Astrocyte (in vitro differentiated cells and primary cell): ENCODE data around the gene CES2. TPM values are rescaled to one million over a fixed set of nuclear protein-coding genes. Genes with fewer than 3 reads are reported as not detected.
A peak's percentile ranks its signal among the peaks of the same experiment; 100 is the strongest.

Experiments used
- DNase-seq: peaks from one replicate; pipeline ENCODE4 v3.0.0-alpha.2; 2010; ENCODE audit warnings: low read depth
- FAIRE-seq: peaks from 2 replicates; lab custom pipeline; 2011; peaks lifted over from hg19 to GRCh38; lab: Jason Lieb, UNC
- H2AFZ ChIP-seq: 2 replicates; pipeline ENCODE4 v1.6.0; 2012; ENCODE audit warnings: low read depth, low read length, inconsistent platforms
- H3K27ac ChIP-seq: 2 replicates; pipeline ENCODE4 v1.5.1; 2011; ENCODE audit warnings: low read depth, low read length, inconsistent platforms
- H3K27me3 ChIP-seq: 2 replicates; pipeline ENCODE4 v1.6.0; 2011; ENCODE audit warnings: low read length, inconsistent platforms; ENCODE audit not compliant: insufficient read depth
- H3K36me3 ChIP-seq: 2 replicates; pipeline ENCODE4 v1.5.1; 2011; ENCODE audit warnings: low read length, inconsistent platforms; ENCODE audit not compliant: insufficient read depth
- H3K4me1 ChIP-seq: 2 replicates; pipeline ENCODE4 v1.5.1; 2011; ENCODE audit warnings: low read length, inconsistent platforms; ENCODE audit not compliant: insufficient read depth
- H3K4me2 ChIP-seq: 2 replicates; pipeline ENCODE4 v1.6.0; 2012; ENCODE audit warnings: low read length, inconsistent platforms
- H3K4me3 ChIP-seq: 2 replicates; pipeline ENCODE4 v1.5.1; 2011; ENCODE audit warnings: low read depth, mild to moderate bottlenecking, low read length, inconsistent platforms; ENCODE audit not compliant: insufficient read depth
- H3K79me2 ChIP-seq: 2 replicates; pipeline ENCODE4 v1.6.0; 2012; ENCODE audit warnings: mild to moderate bottlenecking, low read length, inconsistent platforms; ENCODE audit not compliant: insufficient read depth
- H3K9ac ChIP-seq: 2 replicates; pipeline ENCODE4 v1.6.0; 2012; ENCODE audit warnings: mild to moderate bottlenecking, low read length, inconsistent platforms
- H3K9me3 ChIP-seq: 2 replicates; pipeline ENCODE4 v1.5.1; 2012; ENCODE audit warnings: low read depth, mild to moderate bottlenecking, low read length, inconsistent platforms; ENCODE audit not compliant: insufficient read depth
- H4K20me1 ChIP-seq: 2 replicates; pipeline ENCODE4 v1.6.0; 2012; ENCODE audit warnings: low read length, inconsistent platforms; ENCODE audit not compliant: insufficient read depth
- H3K27ac Mint-ChIP-seq: one replicate; pipeline ENCODE4 v1.8.0; 2021; ENCODE audit warnings: mild to moderate bottlenecking, mixed read lengths; ENCODE audit not compliant: unreplicated experiment
- H3K27me3 Mint-ChIP-seq: one replicate; pipeline ENCODE4 v1.8.0; 2021; ENCODE audit warnings: low read depth, mixed read lengths; ENCODE audit not compliant: unreplicated experiment
- H3K36me3 Mint-ChIP-seq: one replicate; pipeline ENCODE4 v1.8.0; 2021; ENCODE audit warnings: low read depth, mixed read lengths; ENCODE audit not compliant: unreplicated experiment
- H3K4me1 Mint-ChIP-seq: one replicate; pipeline ENCODE4 v1.8.0; 2021; ENCODE audit warnings: low read depth, mixed read lengths; ENCODE audit not compliant: unreplicated experiment
- H3K4me3 Mint-ChIP-seq: one replicate; pipeline ENCODE4 v1.8.0; 2021; ENCODE audit warnings: mild to moderate bottlenecking, moderate library complexity, mixed read lengths; ENCODE audit not compliant: unreplicated experiment
- H3K9me3 Mint-ChIP-seq: one replicate; pipeline ENCODE4 v1.8.0; 2021; ENCODE audit warnings: mild to moderate bottlenecking, mixed read lengths; ENCODE audit not compliant: unreplicated experiment
- CTCF ChIP-seq: IDR thresholded peaks from 2 replicates; pipeline ENCODE4 v1.5.1; 2011; ENCODE audit warnings: low read depth, mild to moderate bottlenecking, inconsistent platforms, low read length, moderate library complexity; ENCODE audit not compliant: insufficient read depth
- EZH2 ChIP-seq: IDR thresholded peaks from 2 replicates; pipeline ENCODE4 v1.6.1; 2012; ENCODE audit warnings: mild to moderate bottlenecking, low read length, inconsistent platforms; ENCODE audit not compliant: insufficient read depth
- total RNA-seq: library from RNA; stranded (reverse); gene quantifications from 2 replicates; pipeline ENCODE4 v1.2.1, GENCODE V29; 2021

CES2 gene
- total RNA-seq, 1 donor from 2014 or later = 28.8 TPM

GRCh38 chr16:66898933-66899309 is 36.4 kb upstream of the CES2 start:
- DNase-seq (no peak), FAIRE-seq (no peak)
- no peaks in the 10 kb centered on the region for H3K27me3 ChIP-seq
- no peak overlapping the region for H3K4me2 ChIP-seq
- no peak overlapping the region for H2AFZ ChIP-seq
- H3K36me3 ChIP-seq = no peaks in the 10 kb centered on the region
- peaks cover 8% of the 10 kb centered on the region for H3K27me3 Mint-ChIP-seq
- no peak for TF ChIP-seq EZH2
- TF ChIP-seq CTCF = no peak
- H3K36me3 Mint-ChIP-seq = peaks cover 1% of the 10 kb centered on the region
- no peak overlapping the region for H3K4me3 Mint-ChIP-seq
- H3K27ac ChIP-seq = no peak overlapping the region
- H3K9ac ChIP-seq = no peak overlapping the region
- H3K9me3 Mint-ChIP-seq = peaks cover 3% of the 10 kb centered on the region
- H4K20me1 ChIP-seq = no peaks in the 10 kb centered on the region
- H3K4me1 Mint-ChIP-seq = peaks cover 24% of the 10 kb centered on the region
- H3K79me2 ChIP-seq = no peaks in the 10 kb centered on the region
- H3K27ac Mint-ChIP-seq = peak overlapping the region; percentile 60
- H3K4me3 ChIP-seq = no peak overlapping the region
- no peaks in the 10 kb centered on the region for H3K9me3 ChIP-seq
- H3K4me1 ChIP-seq = peaks cover 12% of the 10 kb centered on the region

DNA sequence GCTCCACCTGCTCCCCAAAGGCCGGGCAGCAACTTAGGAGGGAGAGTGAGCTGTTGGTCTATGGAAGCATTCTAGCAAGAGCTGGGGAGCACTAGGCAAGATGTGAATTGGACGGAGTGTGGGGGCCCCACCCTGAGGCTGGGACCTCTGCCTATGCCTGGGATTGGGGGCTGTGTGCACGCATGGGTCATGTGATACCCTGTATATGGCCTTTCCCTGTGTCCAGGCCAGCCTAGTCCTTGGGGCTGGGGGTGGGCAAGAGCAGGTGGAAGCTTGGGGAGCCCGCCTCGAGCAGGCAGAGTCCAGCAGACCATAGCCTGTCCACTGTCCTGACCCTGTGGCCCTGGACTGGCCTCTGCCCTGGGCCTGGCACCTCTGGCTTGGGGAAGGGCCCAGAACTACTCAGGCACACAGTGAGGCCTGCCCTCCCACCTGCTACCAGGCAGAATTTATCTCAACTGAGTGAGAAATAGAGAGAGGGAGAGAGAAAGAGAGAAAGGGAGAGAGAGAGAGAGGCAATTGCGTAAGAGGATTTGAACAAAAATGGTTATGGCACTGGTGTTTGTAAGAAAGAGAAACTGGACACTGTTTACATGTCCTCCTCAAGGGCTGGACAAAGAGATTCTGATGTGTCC is 35.9 kb upstream of the CES2 start:
- TF ChIP-seq EZH2 (no peak), CTCF (no peak)
- H3K27ac ChIP-seq = no peak overlapping the region
- peak overlapping the region; percentile 3 for H2AFZ ChIP-seq
- peak overlapping the region; percentile 58 for H3K4me2 ChIP-seq
- Mint-ChIP-seq H3K4me3 (no peak overlapping the region), H3K4me1 (peaks cover 24% of the 10 kb centered on the region), H3K9me3 (peaks cover 3% of the 10 kb centered on the region), H3K27ac (peak overlapping the region; percentile 63), H3K27me3 (peaks cover 10% of the 10 kb centered on the region), H3K36me3 (peaks cover 1% of the 10 kb centered on the region)
- H3K36me3 ChIP-seq = no peaks in the 10 kb centered on the region
- peak overlapping the region; percentile 33 for H3K9ac ChIP-seq
- no peaks in the 10 kb centered on the region for H3K9me3 ChIP-seq
- H4K20me1 ChIP-seq = no peaks in the 10 kb centered on the region
- peaks cover 12% of the 10 kb centered on the region for H3K4me1 ChIP-seq
- no peak overlapping the region for H3K4me3 ChIP-seq
- no peaks in the 10 kb centered on the region for H3K79me2 ChIP-seq
- DNase-seq (no peak), FAIRE-seq (no peak)
- no peaks in the 10 kb centered on the region for H3K27me3 ChIP-seq
